Endothelial cell of umbilical vein (primary cell): ENCODE results near the gene GPR155. TPM values are rescaled to one million over a fixed set of nuclear protein-coding genes. Genes with fewer than 3 reads are reported as not detected.

Source experiments
- BruUV-seq: library from RNA; stranded (reverse); fragments of 400-500 nt; replicated peaks from 2 replicates; lab custom pipeline; 2021; lab: Mats Ljungman, UMichigan
- CTCF ChIA-PET: fragments of 300-600, 350-600 bp; sonication (Branson Sonifier 250); formaldehyde crosslinking; loops from one replicate; lab custom pipeline; 2021; ENCODE audit warnings: antibody characterized with exemption, inconsistent platforms; lab: Charles Lee
- POLR2A ChIA-PET: fragments of 300-600, 350-600 bp; sonication (Branson Sonifier 250); formaldehyde crosslinking; loops from one replicate; lab custom pipeline; 2021; ENCODE audit warnings: antibody characterized with exemption, inconsistent platforms; lab: Charles Lee
- DNase-seq: peaks from one replicate; pipeline ENCODE4 v3.0.0-alpha.2; 2011; ENCODE audit warnings: low read depth, low spot score
- FAIRE-seq: peaks from 2 replicates; lab custom pipeline; 2011; peaks lifted over from hg19 to GRCh38; lab: Jason Lieb, UNC
- H2AFZ ChIP-seq: 2 replicates; pipeline ENCODE4 v1.6.0; 2012; ENCODE audit warnings: low read depth, low read length, control low read depth, inconsistent platforms
- H3K27ac ChIP-seq: 2 replicates; pipeline ENCODE4 v1.5.1; 2011; ENCODE audit warnings: low read depth, mild to moderate bottlenecking, control low read depth, low read length, moderate library complexity; ENCODE audit not compliant: insufficient read depth
- H3K27me3 ChIP-seq, 2 experiments: 2 replicates each; pipeline versions ENCODE4 v1.6.0 to v1.6.1; 2011; ENCODE audit warnings: low read length in 2 of 2, mixed read lengths in 1 of 2; ENCODE audit not compliant: control insufficient read depth in 2 of 2, insufficient read depth in 2 of 2
- H3K36me3 ChIP-seq, 2 experiments: 2 replicates in 1 of 2; 3 replicates in 1 of 2; pipeline ENCODE4 v1.5.1; 2011; ENCODE audit warnings: low read length in 2 of 2, mild to moderate bottlenecking in 1 of 2, moderate library complexity in 1 of 2; ENCODE audit not compliant: control insufficient read depth in 2 of 2, insufficient read depth in 2 of 2; ENCODE audit errors: extremely low read depth in 1 of 2
- H3K4me1 ChIP-seq: 3 replicates; pipeline ENCODE4 v1.5.1; 2011; ENCODE audit warnings: mild to moderate bottlenecking, low read length; ENCODE audit not compliant: control insufficient read depth, insufficient read depth; ENCODE audit errors: extremely low read depth
- H3K4me2 ChIP-seq: 2 replicates; pipeline ENCODE4 v1.6.1; 2011; ENCODE audit warnings: low read length, control low read depth, mixed read lengths; ENCODE audit not compliant: insufficient read depth
- H3K4me3 ChIP-seq, 3 experiments: fragments of 200-600 bp in 1 of 3; sonication (generic), shearing (Covaris generic) in 1 of 3; replicated peaks in 1 of 3; 2 replicates each; pipeline ENCODE4 v1.5.1; 2011 to 2016; ENCODE audit warnings: control low read depth in 3 of 3, low read length in 3 of 3, mild to moderate bottlenecking in 2 of 3, inconsistent platforms in 1 of 3, low read depth in 1 of 3, moderate library complexity in 1 of 3; ENCODE audit not compliant: insufficient read depth in 1 of 3
- H3K79me2 ChIP-seq: 2 replicates; pipeline ENCODE4 v1.6.0; 2012; ENCODE audit warnings: low read length, inconsistent platforms; ENCODE audit not compliant: control insufficient read depth, insufficient read depth
- H3K9ac ChIP-seq: replicated peaks from 2 replicates; pipeline ENCODE3; 2011; ENCODE audit warnings: low read length, control low read depth; ENCODE audit not compliant: insufficient read depth; ENCODE audit errors: extremely low read depth
- H3K9me1 ChIP-seq: replicated peaks from 3 replicates; pipeline ENCODE4 v1.6.0; 2011; ENCODE audit warnings: mild to moderate bottlenecking, low read length; ENCODE audit not compliant: control insufficient read depth, insufficient read depth; ENCODE audit errors: extremely low read depth
- H3K9me3 ChIP-seq: replicated peaks from 2 replicates; pipeline ENCODE4 v1.5.1; 2012; ENCODE audit warnings: low read length, inconsistent platforms; ENCODE audit not compliant: control insufficient read depth, insufficient read depth
- H4K20me1 ChIP-seq: replicated peaks from 2 replicates; pipeline ENCODE3; 2011; ENCODE audit warnings: mild to moderate bottlenecking, low read length; ENCODE audit not compliant: control insufficient read depth, insufficient read depth; ENCODE audit errors: extremely low read depth
- CTCF ChIP-seq, 2 donors: IDR thresholded peaks; 1 replicate in 1 of 2; 2 replicates in 1 of 2; pipeline ENCODE4 v1.5.1; 2011; ENCODE audit warnings: low read length in 2 of 2, mild to moderate bottlenecking in 2 of 2, moderate library complexity in 2 of 2, control low read depth in 1 of 2, inconsistent platforms in 1 of 2, low read depth in 1 of 2; ENCODE audit not compliant: insufficient read depth in 1 of 2; ENCODE audit errors: extremely low read depth in 1 of 2
- EZH2 ChIP-seq: IDR thresholded peaks from 2 replicates; pipeline ENCODE4 v1.6.1; 2012; ENCODE audit warnings: borderline replicate concordance, low read depth, mild to moderate bottlenecking, moderate library complexity, low read length, inconsistent platforms; ENCODE audit not compliant: severe bottlenecking
- FOS ChIP-seq: IDR thresholded peaks from 2 replicates; pipeline ENCODE4 v1.6.1; 2011; ENCODE audit warnings: mild to moderate bottlenecking, low read length, moderate library complexity, borderline replicate concordance; ENCODE audit not compliant: insufficient read depth
- GATA2 ChIP-seq: IDR thresholded peaks from 2 replicates; pipeline ENCODE4 v1.7.0; 2011; ENCODE audit warnings: low read depth, mild to moderate bottlenecking, moderate library complexity, mixed read lengths, low read length; ENCODE audit not compliant: insufficient read length, insufficient read depth
- JUN ChIP-seq: IDR thresholded peaks from 2 replicates; pipeline ENCODE4 v1.6.1; 2011; ENCODE audit warnings: borderline replicate concordance, low read depth; ENCODE audit not compliant: insufficient read length, insufficient read depth
- MAX ChIP-seq: IDR thresholded peaks from 2 replicates; pipeline ENCODE4 v1.6.1; 2011; ENCODE audit not compliant: insufficient read depth, insufficient read length
- MYC ChIP-seq: IDR thresholded peaks from one replicate; pipeline ENCODE4 v1.6.1; 2011; ENCODE audit warnings: mild to moderate bottlenecking, low read depth, low read length
- POLR2A ChIP-seq: IDR thresholded peaks from 2 replicates; pipeline ENCODE4 v1.6.1; 2012; ENCODE audit warnings: low read depth, mild to moderate bottlenecking, control low read depth, low read length
- POLR2AphosphoS5 ChIP-seq: IDR thresholded peaks from 2 replicates; pipeline ENCODE4 v1.6.1; 2012; ENCODE audit warnings: low read depth, mild to moderate bottlenecking, control low read depth, low read length, moderate library complexity; ENCODE audit not compliant: insufficient read depth
- dilution Hi-C: fragments of 300-500 bp; cut with MboI; formaldehyde crosslinking; loops from one replicate; pipeline ENCODE4 v1.15.0; 2019; ENCODE audit warnings: low sequenced_read_pairs; ENCODE audit not compliant: extremely low pct_ligation_motif_present
- intact Hi-C: fragments of 100-400 bp; cut with micrococcal nuclease; formaldehyde crosslinking; loops from one replicate; pipeline ENCODE4 v1.10.0; 2022
- polyA plus RNA-seq, 4 experiments: library from polyadenylated mRNA; depleted of rRNA in 3 of 4; stranded (reverse) in 3 of 4; unstranded in 1 of 4; fragments of >200 nt; gene quantifications; 2 replicates each; pipeline versions ENCODE4 v1.2.1 to v1.2.3, GENCODE V29; 2011 to 2012; ENCODE audit warnings: missing spikeins in 1 of 4
- total RNA-seq: library from RNA; stranded (reverse); gene quantifications from 2 replicates; pipeline ENCODE4 v1.2.3, GENCODE V29; 2021

GPR155 gene
- total and polyA plus RNA-seq, 2 donors (not counting 3 experiments of a cell fraction or from before 2014, with no cell fraction given): 0.62 to 1.7 TPM

DNA sequence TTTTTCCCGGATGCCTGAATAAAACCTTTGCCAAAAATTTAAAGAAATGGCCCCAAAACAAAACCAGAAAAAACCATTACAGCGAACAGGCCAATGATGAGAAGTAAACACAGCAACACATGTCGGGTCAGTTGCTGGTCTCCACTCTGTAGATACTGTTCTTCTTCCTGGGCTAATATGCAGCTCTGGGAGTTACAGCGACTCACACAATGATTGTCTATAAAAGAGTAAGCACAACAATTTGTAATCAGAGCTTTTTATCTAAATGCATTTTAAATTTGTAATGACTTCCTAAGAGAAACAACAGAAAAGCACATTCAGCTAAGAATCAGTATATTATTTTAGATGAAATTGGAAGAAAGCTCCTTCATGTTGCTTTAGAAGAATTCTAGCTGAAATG lies 40.3 kb downstream of the GPR155 start:
- CTCF ChIA-PET: interaction anchor here (0.7 to 1.2 kb wide), 4 partner anchors 9 to 45 kb away, joined by 3 to 6 read pairs (median 3); no protein-coding TSS in a partner anchor
- H3K27ac ChIP-seq: no peak overlapping the region
- H3K36me3 ChIP-seq: no peaks in the 10 kb centered on the region
- no peak overlapping the region for H2AFZ ChIP-seq
- H3K4me1 ChIP-seq: no peaks in the 10 kb centered on the region
- no peaks in the 10 kb centered on the region for H3K79me2 ChIP-seq
- FAIRE-seq: no peak
- no peak overlapping the region for H3K4me3 ChIP-seq
- no peak for TF ChIP-seq CTCF (IDR thresholded peaks at IDR 0.05; ENCODE audit: extremely low read depth in 1 of 2, insufficient read depth in 1 of 2, low read depth in 1 of 2, low read length in 2 of 2)
- TF ChIP-seq MAX: no peak
- no peak for TF ChIP-seq GATA2
- TF ChIP-seq POLR2A: no peak
- no peak for TF ChIP-seq JUN
- TF ChIP-seq POLR2AphosphoS5: no peak
- TF ChIP-seq EZH2: no peak
- TF ChIP-seq MYC: no peak
- TF ChIP-seq FOS: no peak
- H3K9ac ChIP-seq: no peak overlapping the region
- H4K20me1 ChIP-seq: no peaks in the 10 kb centered on the region
- no peak for DNase-seq
- intact Hi-C loops (no loop called here), dilution Hi-C loops (no loop called here)
- POLR2A ChIA-PET: no interaction called here
- no peaks in the 10 kb centered on the region for H3K9me3 ChIP-seq
- no peak overlapping the region for H3K4me2 ChIP-seq
- no peaks in the 10 kb centered on the region for H3K27me3 ChIP-seq
- no peaks in the 10 kb centered on the region for H3K9me1 ChIP-seq
- BruUV-seq: no TSS peak
